Liver (tissue), 9 donors: Measurements from ENCODE around the gene PNMT. TPM values are rescaled to one million over a fixed set of nuclear protein-coding genes. Genes with fewer than 3 reads are reported as not detected.

Experiments used
- DNase-seq: peaks from one replicate; pipeline ENCODE4 v3.0.0-alpha.2; 2017; ENCODE audit warnings: low spot score
- H3K27ac ChIP-seq, 2 donors: one replicate each; pipeline ENCODE4 v1.7.0; 2013; ENCODE audit warnings: inconsistent platforms in 2 of 2, low read length in 2 of 2, control low read depth in 1 of 2, low read depth in 1 of 2, mild to moderate bottlenecking in 1 of 2
- H3K27me3 ChIP-seq, 4 donors: one replicate each; pipeline versions ENCODE4 v1.6.1 to v1.7.0; 2013; ENCODE audit warnings: low read length in 3 of 4, inconsistent platforms in 1 of 4, mild to moderate bottlenecking in 1 of 4, moderate library complexity in 1 of 4; ENCODE audit not compliant: control insufficient read depth in 4 of 4, insufficient read depth in 4 of 4
- H3K36me3 ChIP-seq, 4 donors: one replicate each; pipeline versions ENCODE4 v1.6.1 to v1.7.0; 2013; ENCODE audit warnings: low read length in 3 of 4, mild to moderate bottlenecking in 3 of 4, low read depth in 1 of 4, moderate library complexity in 1 of 4; ENCODE audit not compliant: control insufficient read depth in 4 of 4, insufficient read depth in 3 of 4
- H3K4me1 ChIP-seq, 4 donors: one replicate each; pipeline versions ENCODE4 v1.6.1 to v1.7.0; 2013; ENCODE audit warnings: low read length in 3 of 4, mild to moderate bottlenecking in 3 of 4, moderate library complexity in 1 of 4; ENCODE audit not compliant: control insufficient read depth in 4 of 4, insufficient read depth in 4 of 4
- H3K4me3 ChIP-seq, 3 donors: one replicate each; pipeline versions ENCODE4 v1.6.1 to v1.7.0; 2013; ENCODE audit warnings: low read length in 3 of 3, control low read depth in 1 of 3, low read depth in 1 of 3, mild to moderate bottlenecking in 1 of 3
- H3K9ac ChIP-seq, 2 donors: one replicate each; pipeline ENCODE4 v1.7.0; 2013; ENCODE audit warnings: low read length in 2 of 2, mild to moderate bottlenecking in 2 of 2, moderate library complexity in 2 of 2, control low read depth in 1 of 2, low read depth in 1 of 2
- H3K9me3 ChIP-seq, 4 donors: one replicate each; pipeline versions ENCODE4 v1.6.1 to v1.7.0; 2013; ENCODE audit warnings: low read length in 3 of 4; ENCODE audit not compliant: control insufficient read depth in 4 of 4
- EGR1 ChIP-seq, 2 donors: IDR thresholded peaks; 2 replicates each; pipeline ENCODE4 v1.6.1; 2016 to 2018; ENCODE audit warnings: antibody characterized with exemption in 2 of 2, low read depth in 2 of 2
- FOXA1 ChIP-seq: IDR thresholded peaks from 2 replicates; pipeline ENCODE4 v1.6.1; 2016; ENCODE audit warnings: antibody characterized with exemption
- GABPA ChIP-seq, 2 donors: IDR thresholded peaks in 1 of 2; conservative IDR thresholded peaks in 1 of 2; 2 replicates each; pipeline ENCODE4 v1.6.1; 2016; ENCODE audit warnings: antibody characterized with exemption in 2 of 2, mild to moderate bottlenecking in 1 of 2, moderate library complexity in 1 of 2
- HNF4G ChIP-seq: IDR thresholded peaks from 2 replicates; pipeline ENCODE4 v1.6.1; 2016; ENCODE audit warnings: antibody characterized with exemption
- JUND ChIP-seq, 2 donors: IDR thresholded peaks; 2 replicates each; pipeline ENCODE4 v1.6.1; 2016; ENCODE audit warnings: antibody characterized with exemption in 2 of 2
- NR2F2 ChIP-seq: IDR thresholded peaks from 2 replicates; pipeline ENCODE4 v1.6.1; 2016; ENCODE audit warnings: antibody characterized with exemption
- RAD21 ChIP-seq, 2 donors: IDR thresholded peaks; 2 replicates each; pipeline ENCODE4 v1.6.1; 2016; ENCODE audit warnings: antibody characterized with exemption in 2 of 2, mild to moderate bottlenecking in 2 of 2
- RXRA ChIP-seq, 2 donors: IDR thresholded peaks; 2 replicates each; pipeline ENCODE4 v1.6.1; 2017 to 2018; ENCODE audit warnings: antibody characterized with exemption in 2 of 2, mild to moderate bottlenecking in 1 of 2
- TAF1 ChIP-seq: conservative IDR thresholded peaks from 2 replicates; pipeline ENCODE4 v1.6.1; 2016; ENCODE audit warnings: antibody characterized with exemption, mild to moderate bottlenecking
- YY1 ChIP-seq: IDR thresholded peaks from 2 replicates; pipeline ENCODE4 v1.6.1; 2016; ENCODE audit warnings: antibody characterized with exemption, mild to moderate bottlenecking
- WGBS: extraction: QIAGEN DNeasy Blood & Tissue Kit; methylation state at CpG from one replicate; pipeline ENCODE4 v1.1.7; 2013; 5-methylcytosine and 5-hydroxymethylcytosine counted together
- polyA plus RNA-seq, 2 donors: library from polyadenylated mRNA; stranded (reverse) in 1 of 2; unstranded in 1 of 2; fragments of 200-250 nt in 1 of 2; fragments of >200 nt in 1 of 2; fragmentation: Nextera tagmentation in 1 of 2; extraction: Ambion mirVana in 1 of 2; gene quantifications; one replicate each; pipeline versions ENCODE4 v1.2.1 to v1.2.3, GENCODE V29; 2013 to 2015
- total RNA-seq, 2 donors: library from RNA; depleted of rRNA; stranded (reverse); fragments of >200 nt; gene quantifications; one replicate each; pipeline ENCODE4 v1.2.3, GENCODE V29; 2014
- TF ChIP-seq, protein P1 (sequence below): IDR thresholded peaks from 2 replicates; pipeline ENCODE4 v1.6.1; 2016; ENCODE audit warnings: antibody characterized with exemption, mild to moderate bottlenecking
- TF ChIP-seq, protein P2 (sequence below): IDR thresholded peaks from 2 replicates; pipeline ENCODE4 v1.6.1; 2016; ENCODE audit warnings: antibody characterized with exemption
- TF ChIP-seq, protein P3 (sequence below): fragments of 150-350 bp; IDR thresholded peaks from 2 replicates; pipeline ENCODE4 v1.5.1; 2017; ENCODE audit warnings: improper control_type of control experiment, low read depth, low read length; ENCODE audit not compliant: missing input control
- donor health status: healthy.
- donor health status: healthy.
- donor health status: healthy.
- donor health status: healthy.
- donor health status: healthy.

Gene PNMT
- total and polyA plus RNA-seq, 4 donors: 0.20 to 8.6 (median 0.26) TPM; not detected in 1

DNA sequence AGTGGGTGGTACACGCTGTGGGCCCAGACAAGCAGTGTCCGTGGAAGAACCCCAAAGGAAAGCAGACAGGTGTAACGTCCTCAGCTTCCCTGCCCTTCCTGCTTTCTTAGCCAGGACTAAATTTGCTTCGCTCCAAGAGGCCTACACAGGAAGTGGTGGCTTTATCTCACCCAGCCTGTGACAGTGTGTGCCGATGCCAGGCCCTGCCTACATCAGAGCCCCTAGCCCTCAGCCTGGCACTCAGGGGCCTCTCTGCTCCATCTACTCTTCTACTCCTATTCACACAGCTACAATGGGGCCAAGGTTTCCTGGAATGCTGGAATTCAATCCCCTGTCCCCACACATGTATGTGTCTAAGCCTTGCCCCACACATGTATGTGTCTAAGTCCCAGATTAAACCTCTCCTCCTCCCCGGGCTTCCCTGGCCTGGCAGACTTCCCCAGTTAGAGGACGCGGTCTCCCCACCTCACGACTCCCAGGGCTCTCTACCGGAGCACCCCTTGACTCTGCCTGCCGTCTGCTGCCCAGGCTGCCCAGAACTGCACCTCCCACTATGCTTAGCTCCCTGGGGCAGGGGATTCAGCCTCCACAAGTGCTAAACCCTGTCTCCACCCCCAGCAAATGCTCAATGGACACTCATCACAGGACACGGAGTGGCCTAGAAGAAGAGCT, 11.4 kb downstream of the PNMT start:
- H3K36me3 ChIP-seq: peaks cover 0 to 13% (median 3%) of the 10 kb centered on the region in 4 donors
- no peak overlapping the region for H3K27ac ChIP-seq
- H3K9me3 ChIP-seq: no peaks in the 10 kb centered on the region
- no peak overlapping the region for H3K9ac ChIP-seq
- no peak overlapping the region for H3K4me3 ChIP-seq
- H3K27me3 ChIP-seq: no peaks in the 10 kb centered on the region
- no peak for DNase-seq
- TF ChIP-seq GABPA (IDR thresholded peaks at IDR 0.05 in 1 of 2, conservative IDR thresholded peaks at IDR 0.05 in 1 of 2): no peak
- TF ChIP-seq, protein P1, sequence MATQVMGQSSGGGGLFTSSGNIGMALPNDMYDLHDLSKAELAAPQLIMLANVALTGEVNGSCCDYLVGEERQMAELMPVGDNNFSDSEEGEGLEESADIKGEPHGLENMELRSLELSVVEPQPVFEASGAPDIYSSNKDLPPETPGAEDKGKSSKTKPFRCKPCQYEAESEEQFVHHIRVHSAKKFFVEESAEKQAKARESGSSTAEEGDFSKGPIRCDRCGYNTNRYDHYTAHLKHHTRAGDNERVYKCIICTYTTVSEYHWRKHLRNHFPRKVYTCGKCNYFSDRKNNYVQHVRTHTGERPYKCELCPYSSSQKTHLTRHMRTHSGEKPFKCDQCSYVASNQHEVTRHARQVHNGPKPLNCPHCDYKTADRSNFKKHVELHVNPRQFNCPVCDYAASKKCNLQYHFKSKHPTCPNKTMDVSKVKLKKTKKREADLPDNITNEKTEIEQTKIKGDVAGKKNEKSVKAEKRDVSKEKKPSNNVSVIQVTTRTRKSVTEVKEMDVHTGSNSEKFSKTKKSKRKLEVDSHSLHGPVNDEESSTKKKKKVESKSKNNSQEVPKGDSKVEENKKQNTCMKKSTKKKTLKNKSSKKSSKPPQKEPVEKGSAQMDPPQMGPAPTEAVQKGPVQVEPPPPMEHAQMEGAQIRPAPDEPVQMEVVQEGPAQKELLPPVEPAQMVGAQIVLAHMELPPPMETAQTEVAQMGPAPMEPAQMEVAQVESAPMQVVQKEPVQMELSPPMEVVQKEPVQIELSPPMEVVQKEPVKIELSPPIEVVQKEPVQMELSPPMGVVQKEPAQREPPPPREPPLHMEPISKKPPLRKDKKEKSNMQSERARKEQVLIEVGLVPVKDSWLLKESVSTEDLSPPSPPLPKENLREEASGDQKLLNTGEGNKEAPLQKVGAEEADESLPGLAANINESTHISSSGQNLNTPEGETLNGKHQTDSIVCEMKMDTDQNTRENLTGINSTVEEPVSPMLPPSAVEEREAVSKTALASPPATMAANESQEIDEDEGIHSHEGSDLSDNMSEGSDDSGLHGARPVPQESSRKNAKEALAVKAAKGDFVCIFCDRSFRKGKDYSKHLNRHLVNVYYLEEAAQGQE: no peak
- TF ChIP-seq, protein P2, sequence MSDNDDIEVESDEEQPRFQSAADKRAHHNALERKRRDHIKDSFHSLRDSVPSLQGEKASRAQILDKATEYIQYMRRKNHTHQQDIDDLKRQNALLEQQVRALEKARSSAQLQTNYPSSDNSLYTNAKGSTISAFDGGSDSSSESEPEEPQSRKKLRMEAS: no peak
- TF ChIP-seq EGR1 (IDR thresholded peaks at IDR 0.05; ENCODE audit: low read depth in 2 of 2): no peak
- no peak for TF ChIP-seq FOXA1
- TF ChIP-seq NR2F2: no peak
- TF ChIP-seq HNF4G: no peak
- WGBS: 73% methylated on average over 12 of the region's 12 CpGs
- H3K4me1 ChIP-seq: peaks cover 0 to 7% (median under 1%) of the 10 kb centered on the region in 4 donors

DNA sequence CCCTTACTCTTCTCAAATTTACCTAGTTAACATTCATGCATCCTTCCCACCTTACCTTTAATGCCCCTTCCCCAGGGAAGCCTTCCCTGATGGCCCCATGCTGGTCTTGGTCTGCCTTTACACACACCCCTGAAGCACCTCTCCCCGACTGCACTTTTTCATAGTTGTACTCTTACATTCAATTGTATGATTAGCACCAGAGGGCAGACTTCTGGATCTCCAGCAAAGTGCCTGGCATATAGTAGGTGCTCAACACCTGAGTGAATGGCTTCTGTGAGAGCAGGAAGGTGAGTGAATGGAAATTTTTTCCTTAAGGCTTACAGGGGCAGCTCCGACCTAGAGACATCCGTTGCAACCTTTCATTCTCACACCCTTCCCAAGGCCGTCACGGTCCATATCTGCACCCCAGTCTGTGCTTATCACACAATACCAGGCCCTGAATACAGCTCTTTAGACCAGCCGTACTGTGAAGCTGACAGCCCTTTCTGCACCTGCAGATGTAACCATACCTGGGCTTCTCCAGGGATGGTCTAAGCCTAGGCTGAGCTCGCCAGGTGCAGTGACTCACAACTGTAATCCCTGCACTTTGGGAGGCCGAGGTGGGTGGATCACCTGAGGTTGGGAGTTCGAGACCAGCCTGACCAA, 15.2 kb downstream of the PNMT start:
- Histone ChIP-seq H3K9me3 (no peaks in the 10 kb centered on the region), H3K4me3 (no peak overlapping the region), H3K9ac (no peak overlapping the region), H3K36me3 (peaks cover 0 to 14% (median 4%) of the 10 kb centered on the region in 4 donors), H3K27ac (no peak overlapping the region), H3K27me3 (no peaks in the 10 kb centered on the region), H3K4me1 (peaks cover 0 to 16% (median 11%) of the 10 kb centered on the region in 4 donors)
- WGBS: 94% methylated on average over 9 of the region's 9 CpGs
- no peak for DNase-seq
- TF ChIP-seq, protein P2: no peak
- no peak for TF ChIP-seq HNF4G
- no peak for TF ChIP-seq RAD21 (IDR thresholded peaks at IDR 0.05)
- no peak for TF ChIP-seq YY1
- TF ChIP-seq NR2F2: no peak
- no peak for TF ChIP-seq RXRA (IDR thresholded peaks at IDR 0.05)
- no peak for TF ChIP-seq FOXA1
- TF ChIP-seq, protein P1: no peak
- TF ChIP-seq GABPA (IDR thresholded peaks at IDR 0.05 in 1 of 2, conservative IDR thresholded peaks at IDR 0.05 in 1 of 2): no peak
- no peak for TF ChIP-seq TAF1
- TF ChIP-seq, protein P3, sequence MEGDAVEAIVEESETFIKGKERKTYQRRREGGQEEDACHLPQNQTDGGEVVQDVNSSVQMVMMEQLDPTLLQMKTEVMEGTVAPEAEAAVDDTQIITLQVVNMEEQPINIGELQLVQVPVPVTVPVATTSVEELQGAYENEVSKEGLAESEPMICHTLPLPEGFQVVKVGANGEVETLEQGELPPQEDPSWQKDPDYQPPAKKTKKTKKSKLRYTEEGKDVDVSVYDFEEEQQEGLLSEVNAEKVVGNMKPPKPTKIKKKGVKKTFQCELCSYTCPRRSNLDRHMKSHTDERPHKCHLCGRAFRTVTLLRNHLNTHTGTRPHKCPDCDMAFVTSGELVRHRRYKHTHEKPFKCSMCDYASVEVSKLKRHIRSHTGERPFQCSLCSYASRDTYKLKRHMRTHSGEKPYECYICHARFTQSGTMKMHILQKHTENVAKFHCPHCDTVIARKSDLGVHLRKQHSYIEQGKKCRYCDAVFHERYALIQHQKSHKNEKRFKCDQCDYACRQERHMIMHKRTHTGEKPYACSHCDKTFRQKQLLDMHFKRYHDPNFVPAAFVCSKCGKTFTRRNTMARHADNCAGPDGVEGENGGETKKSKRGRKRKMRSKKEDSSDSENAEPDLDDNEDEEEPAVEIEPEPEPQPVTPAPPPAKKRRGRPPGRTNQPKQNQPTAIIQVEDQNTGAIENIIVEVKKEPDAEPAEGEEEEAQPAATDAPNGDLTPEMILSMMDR: no peak
- no peak for TF ChIP-seq JUND (IDR thresholded peaks at IDR 0.05)
